ENCODE data around the gene POLG. TPM values are rescaled to one million over a fixed set of nuclear protein-coding genes. Genes with fewer than 3 reads are reported as not detected.

POLG gene
- total RNA-seq, 1 experiment from 2014 or later = 60.3 TPM

DNA sequence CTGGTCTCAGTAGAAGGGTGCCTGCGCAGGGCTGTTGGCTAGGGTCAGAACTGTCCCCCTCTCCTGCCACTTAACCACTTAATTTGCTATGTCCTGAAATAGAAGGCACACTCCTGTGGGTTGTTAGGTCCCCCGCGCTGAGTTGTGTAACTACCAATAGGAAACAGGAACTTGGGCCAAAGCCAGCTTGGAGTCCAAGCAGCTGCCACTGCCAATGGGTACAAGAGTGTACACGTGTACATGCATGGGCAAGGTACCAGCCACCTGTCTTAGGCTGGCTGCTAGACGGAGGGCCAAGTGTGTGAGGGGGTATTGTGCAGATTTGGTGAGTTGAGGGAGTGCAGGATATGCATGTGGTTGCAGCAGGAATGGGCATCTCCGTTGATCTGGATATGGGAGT, 29.7 kb upstream of the POLG start:
- Histone ChIP-seq H3K79me2 (ENCODE audit: insufficient read depth, low read length) (no peaks in the 10 kb centered on the region), H3K4me1 (ENCODE audit: insufficient read depth, low read length) (no peaks in the 10 kb centered on the region; the same call in 1 of the 2 replicates), H2BK5ac (ENCODE audit: insufficient read length, low read length) (no peak overlapping the region), H3K23me2 (ENCODE audit: insufficient read length, low read depth, low read length, poor library complexity, severe bottlenecking) (no peaks in the 10 kb centered on the region), H3K9me3 (ENCODE audit: control insufficient read depth, low read depth, low read length) (no peaks in the 10 kb centered on the region), H3T11ph (ENCODE audit: low read length) (no peak overlapping the region), H3K27ac (ENCODE audit: insufficient read length, low read depth, low read length) (no peak overlapping the region), H2AK5ac (ENCODE audit: insufficient read length, low read length) (no peak overlapping the region), H3K79me1 (ENCODE audit: insufficient read depth, low read depth, low read length, poor library complexity, severe bottlenecking) (no peaks in the 10 kb centered on the region), H4K8ac (replicated peaks; ENCODE audit: insufficient read length, low read depth, low read length) (no peak overlapping the region), H4K91ac (ENCODE audit: insufficient read length, low read depth, low read length) (no peak overlapping the region), H3K9ac (ENCODE audit: extremely low read depth, insufficient read length, low read length) (no peak overlapping the region), H2BK12ac (ENCODE audit: insufficient read length, low read depth, low read length) (no peak overlapping the region), H3K18ac (ENCODE audit: insufficient read length, low read depth, low read length) (no peak overlapping the region), H3K27me3 (ENCODE audit: insufficient read depth, low read length) (peaks cover 99% of the 10 kb centered on the region), H4K20me1 (ENCODE audit: control insufficient read depth, insufficient read depth, insufficient read length) (no peaks in the 10 kb centered on the region), H3K4me2 (ENCODE audit: insufficient read depth, insufficient read length, low read length) (no peak overlapping the region), H2BK20ac (ENCODE audit: low read depth, low read length, poor library complexity, severe bottlenecking) (no peak overlapping the region), H3K14ac (ENCODE audit: insufficient read depth, low read length) (no peak overlapping the region), H4K5ac (ENCODE audit: insufficient read length, low read depth, low read length) (no peak overlapping the region), H2BK120ac (ENCODE audit: low read depth, low read length, poor library complexity, severe bottlenecking) (no peak overlapping the region), H3K56ac (ENCODE audit: insufficient read length, low read depth, low read length) (no peak overlapping the region), H2BK15ac (ENCODE audit: low read depth, low read length) (no peak overlapping the region), H2AFZ (ENCODE audit: low read length) (no peak overlapping the region), H3K23ac (ENCODE audit: insufficient read length, low read depth, low read length) (no peak overlapping the region), H3K4ac (ENCODE audit: low read depth, low read length) (no peak overlapping the region)
- H3K4me3 Mint-ChIP-seq = no peak overlapping the region; a peak in 1 of 5 replicates
- DNase-seq = no peak
- TF ChIP-seq, protein P1, sequence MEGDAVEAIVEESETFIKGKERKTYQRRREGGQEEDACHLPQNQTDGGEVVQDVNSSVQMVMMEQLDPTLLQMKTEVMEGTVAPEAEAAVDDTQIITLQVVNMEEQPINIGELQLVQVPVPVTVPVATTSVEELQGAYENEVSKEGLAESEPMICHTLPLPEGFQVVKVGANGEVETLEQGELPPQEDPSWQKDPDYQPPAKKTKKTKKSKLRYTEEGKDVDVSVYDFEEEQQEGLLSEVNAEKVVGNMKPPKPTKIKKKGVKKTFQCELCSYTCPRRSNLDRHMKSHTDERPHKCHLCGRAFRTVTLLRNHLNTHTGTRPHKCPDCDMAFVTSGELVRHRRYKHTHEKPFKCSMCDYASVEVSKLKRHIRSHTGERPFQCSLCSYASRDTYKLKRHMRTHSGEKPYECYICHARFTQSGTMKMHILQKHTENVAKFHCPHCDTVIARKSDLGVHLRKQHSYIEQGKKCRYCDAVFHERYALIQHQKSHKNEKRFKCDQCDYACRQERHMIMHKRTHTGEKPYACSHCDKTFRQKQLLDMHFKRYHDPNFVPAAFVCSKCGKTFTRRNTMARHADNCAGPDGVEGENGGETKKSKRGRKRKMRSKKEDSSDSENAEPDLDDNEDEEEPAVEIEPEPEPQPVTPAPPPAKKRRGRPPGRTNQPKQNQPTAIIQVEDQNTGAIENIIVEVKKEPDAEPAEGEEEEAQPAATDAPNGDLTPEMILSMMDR (conservative IDR thresholded peaks at IDR 0.05) = no peak
- peaks cover 7 to 8% of the 10 kb centered on the region in 2 experiments; a peak in 3 of 5 replicates for H3K9me3 Mint-ChIP-seq
- peaks cover 25 to 36% of the 10 kb centered on the region in 2 experiments for H3K4me1 Mint-ChIP-seq
- WGBS (ENCODE audit: extremely low coverage, insufficient read length, low lambda C conversion rate) = no CpG with 5 or more reads among the region's 6 CpGs
- H3K36me3 Mint-ChIP-seq (ENCODE audit: insufficient read depth in 1 of 3, low read depth in 3 of 3) = no peaks in the 10 kb centered on the region
- peaks cover 100% of the 10 kb centered on the region for H3K27me3 Mint-ChIP-seq (ENCODE audit: low read depth)
- H3K27ac Mint-ChIP-seq = no peak overlapping the region
